Measurements from ENCODE around the gene CAMK1D.

The CAMK1D gene

GRCh38 chr10:12834116-12834665, 484.8 kb downstream of the CAMK1D start:
- Histone ChIP-seq H3K36me3 (ENCODE audit: control insufficient read depth, insufficient read depth, low read length) (no peaks in the 10 kb centered on the region), H3K9ac (ENCODE audit: low read length) (no peak overlapping the region), H3K27me3 (ENCODE audit: control insufficient read depth, insufficient read depth, low read length) (no peaks in the 10 kb centered on the region), H3K4me1 (ENCODE audit: control insufficient read depth, insufficient read depth, low read length) (no peaks in the 10 kb centered on the region), H3K9me3 (ENCODE audit: control insufficient read depth, low read length) (no peaks in the 10 kb centered on the region), H3K4me3 (ENCODE audit: low read length) (no peak overlapping the region)

- no peaks in the 10 kb centered on the region for H3K4me1 ChIP-seq (ENCODE audit: control insufficient read depth, insufficient read depth, low read length)
- no peaks in the 10 kb centered on the region for H3K9me3 ChIP-seq (ENCODE audit: control insufficient read depth, low read length)
- no peaks in the 10 kb centered on the region for H3K36me3 ChIP-seq (ENCODE audit: control insufficient read depth, insufficient read depth, low read length)
- no peak overlapping the region for H3K9ac ChIP-seq (ENCODE audit: low read length)
- H3K4me3 ChIP-seq (ENCODE audit: low read length): no peak overlapping the region
- H3K27me3 ChIP-seq (ENCODE audit: control insufficient read depth, insufficient read depth, low read length): peaks cover 2% of the 10 kb centered on the region
These were observed 485.4 kb downstream of the CAMK1D start for GRCh38 chr10:12834721-12835120.

GRCh38 chr10:12835709-12836108, 486.4 kb downstream of the CAMK1D start:
- no peak overlapping the region for H3K9ac ChIP-seq (ENCODE audit: low read length)
- no peaks in the 10 kb centered on the region for H3K36me3 ChIP-seq (ENCODE audit: control insufficient read depth, insufficient read depth, low read length)
- H3K9me3 ChIP-seq (ENCODE audit: control insufficient read depth, low read length): no peaks in the 10 kb centered on the region
- no peaks in the 10 kb centered on the region for H3K4me1 ChIP-seq (ENCODE audit: control insufficient read depth, insufficient read depth, low read length)
- H3K27me3 ChIP-seq (ENCODE audit: control insufficient read depth, insufficient read depth, low read length): peaks cover 4% of the 10 kb centered on the region
- H3K4me3 ChIP-seq (ENCODE audit: low read length): no peak overlapping the region

- Histone ChIP-seq H3K4me1 (ENCODE audit: control insufficient read depth, insufficient read depth, low read length) (no peaks in the 10 kb centered on the region), H3K27me3 (ENCODE audit: control insufficient read depth, insufficient read depth, low read length) (peaks cover 4% of the 10 kb centered on the region), H3K4me3 (ENCODE audit: low read length) (no peak overlapping the region), H3K36me3 (ENCODE audit: control insufficient read depth, insufficient read depth, low read length) (no peaks in the 10 kb centered on the region), H3K9ac (ENCODE audit: low read length) (no peak overlapping the region), H3K9me3 (ENCODE audit: control insufficient read depth, low read length) (no peaks in the 10 kb centered on the region)
These were observed 489.0 kb downstream of the CAMK1D start for GRCh38 chr10:12838366-12838765.

GRCh38 chr10:12838995-12839927, 489.9 kb downstream of the CAMK1D start:
- no peaks in the 10 kb centered on the region for H3K36me3 ChIP-seq (ENCODE audit: control insufficient read depth, insufficient read depth, low read length)
- peaks cover 4% of the 10 kb centered on the region for H3K27me3 ChIP-seq (ENCODE audit: control insufficient read depth, insufficient read depth, low read length)
- H3K4me3 ChIP-seq (ENCODE audit: low read length): no peak overlapping the region
- H3K4me1 ChIP-seq (ENCODE audit: control insufficient read depth, insufficient read depth, low read length): no peaks in the 10 kb centered on the region
- H3K9ac ChIP-seq (ENCODE audit: low read length): no peak overlapping the region
- no peaks in the 10 kb centered on the region for H3K9me3 ChIP-seq (ENCODE audit: control insufficient read depth, low read length)

- Histone ChIP-seq H3K27me3 (ENCODE audit: control insufficient read depth, insufficient read depth, low read length) (peaks cover 4% of the 10 kb centered on the region), H3K36me3 (ENCODE audit: control insufficient read depth, insufficient read depth, low read length) (no peaks in the 10 kb centered on the region), H3K9me3 (ENCODE audit: control insufficient read depth, low read length) (no peaks in the 10 kb centered on the region), H3K4me3 (ENCODE audit: low read length) (no peak overlapping the region), H3K4me1 (ENCODE audit: control insufficient read depth, insufficient read depth, low read length) (no peaks in the 10 kb centered on the region), H3K9ac (ENCODE audit: low read length) (no peak overlapping the region)
These were observed 490.7 kb downstream of the CAMK1D start for GRCh38 chr10:12839941-12840611.

GRCh38 chr10:12841426-12841825, 492.1 kb downstream of the CAMK1D start:
- peaks cover 4% of the 10 kb centered on the region for H3K27me3 ChIP-seq (ENCODE audit: control insufficient read depth, insufficient read depth, low read length)

GRCh38 chr10:12841826-12842225, 492.5 kb downstream of the CAMK1D start:
- no peaks in the 10 kb centered on the region for H3K4me1 ChIP-seq (ENCODE audit: control insufficient read depth, insufficient read depth, low read length)
- no peak overlapping the region for H3K4me3 ChIP-seq (ENCODE audit: low read length)
- H3K36me3 ChIP-seq (ENCODE audit: control insufficient read depth, insufficient read depth, low read length): no peaks in the 10 kb centered on the region
- no peaks in the 10 kb centered on the region for H3K9me3 ChIP-seq (ENCODE audit: control insufficient read depth, low read length)
- no peak overlapping the region for H3K9ac ChIP-seq (ENCODE audit: low read length)
- H3K27me3 ChIP-seq (ENCODE audit: control insufficient read depth, insufficient read depth, low read length): peaks cover 4% of the 10 kb centered on the region

More at GRCh38 chr10:12841426-12841825, 492.1 kb downstream of the CAMK1D start:
- H3K9me3 ChIP-seq (ENCODE audit: control insufficient read depth, low read length): no peaks in the 10 kb centered on the region
- H3K9ac ChIP-seq (ENCODE audit: low read length): no peak overlapping the region
- no peaks in the 10 kb centered on the region for H3K36me3 ChIP-seq (ENCODE audit: control insufficient read depth, insufficient read depth, low read length)
- H3K4me3 ChIP-seq (ENCODE audit: low read length): no peak overlapping the region
- H3K4me1 ChIP-seq (ENCODE audit: control insufficient read depth, insufficient read depth, low read length): no peaks in the 10 kb centered on the region

- no peaks in the 10 kb centered on the region for H3K4me1 ChIP-seq (ENCODE audit: control insufficient read depth, insufficient read depth, low read length)
- H3K9me3 ChIP-seq (ENCODE audit: control insufficient read depth, low read length): no peaks in the 10 kb centered on the region
- H3K27me3 ChIP-seq (ENCODE audit: control insufficient read depth, insufficient read depth, low read length): peaks cover 4% of the 10 kb centered on the region
- H3K4me3 ChIP-seq (ENCODE audit: low read length): no peak overlapping the region
- no peak overlapping the region for H3K9ac ChIP-seq (ENCODE audit: low read length)
- no peaks in the 10 kb centered on the region for H3K36me3 ChIP-seq (ENCODE audit: control insufficient read depth, insufficient read depth, low read length)
These were observed 493.0 kb downstream of the CAMK1D start for GRCh38 chr10:12842310-12842709.

- H3K4me3 ChIP-seq (ENCODE audit: low read length): no peak overlapping the region
- H3K27me3 ChIP-seq (ENCODE audit: control insufficient read depth, insufficient read depth, low read length): peaks cover 4% of the 10 kb centered on the region
- H3K9ac ChIP-seq (ENCODE audit: low read length): no peak overlapping the region
- H3K4me1 ChIP-seq (ENCODE audit: control insufficient read depth, insufficient read depth, low read length): no peaks in the 10 kb centered on the region
- H3K9me3 ChIP-seq (ENCODE audit: control insufficient read depth, low read length): no peaks in the 10 kb centered on the region
- H3K36me3 ChIP-seq (ENCODE audit: control insufficient read depth, insufficient read depth, low read length): no peaks in the 10 kb centered on the region
These were observed 494.1 kb downstream of the CAMK1D start for GRCh38 chr10:12843296-12843945.

GRCh38 chr10:12844811-12845483, 495.6 kb downstream of the CAMK1D start:
- H3K4me3 ChIP-seq (ENCODE audit: low read length): no peak overlapping the region
- no peaks in the 10 kb centered on the region for H3K9me3 ChIP-seq (ENCODE audit: control insufficient read depth, low read length)
- no peaks in the 10 kb centered on the region for H3K4me1 ChIP-seq (ENCODE audit: control insufficient read depth, insufficient read depth, low read length)
- H3K27me3 ChIP-seq (ENCODE audit: control insufficient read depth, insufficient read depth, low read length): peaks cover 3% of the 10 kb centered on the region
- no peaks in the 10 kb centered on the region for H3K36me3 ChIP-seq (ENCODE audit: control insufficient read depth, insufficient read depth, low read length)
- H3K9ac ChIP-seq (ENCODE audit: low read length): no peak overlapping the region
